ENCODE measurements around the gene LMO3.
"Not testable (repeated sequence)": the region's sequence is repeated elsewhere in the genome, so short reads cannot be mapped to it uniquely, and the experiment has no call there.

Gene LMO3

GRCh38 chr12:16537652-16538051 lies 68.3 kb downstream of the LMO3 start:
- FAIRE-seq: not testable (repeated sequence)

- no peak for FAIRE-seq
Observed at GRCh38 chr12:16531621-16532020, 74.3 kb downstream of the LMO3 start.

- no peak for FAIRE-seq
Observed at GRCh38 chr12:16530268-16530850, 75.6 kb downstream of the LMO3 start.

- FAIRE-seq: no peak
Observed at GRCh38 chr12:16526693-16527092, 79.3 kb downstream of the LMO3 start.

- no peak for FAIRE-seq
Observed at GRCh38 chr12:16524378-16524777, 81.6 kb downstream of the LMO3 start.

GRCh38 chr12:16523951-16524331 lies 82.0 kb downstream of the LMO3 start:
- FAIRE-seq: no peak

GRCh38 chr12:16523284-16523950 lies 82.5 kb downstream of the LMO3 start:
- no peak for FAIRE-seq

- FAIRE-seq: no peak
Observed at GRCh38 chr12:16520328-16520727, 85.6 kb downstream of the LMO3 start.

GRCh38 chr12:16515666-16516065 lies 90.3 kb downstream of the LMO3 start:
- FAIRE-seq: no peak

- no peak for FAIRE-seq
Observed at GRCh38 chr12:16513231-16513630, 92.7 kb downstream of the LMO3 start.

GRCh38 chr12:16509411-16509810 lies 96.6 kb downstream of the LMO3 start:
- FAIRE-seq: no peak

GRCh38 chr12:16506394-16506793 lies 99.6 kb downstream of the LMO3 start:
- FAIRE-seq: no peak

GRCh38 chr12:16504200-16504599 lies 101.8 kb downstream of the LMO3 start:
- FAIRE-seq: no peak

GRCh38 chr12:16499611-16500010 lies 106.4 kb downstream of the LMO3 start:
- no peak for FAIRE-seq
